ENCODE measurements around the gene UQCRQ.

DNA sequence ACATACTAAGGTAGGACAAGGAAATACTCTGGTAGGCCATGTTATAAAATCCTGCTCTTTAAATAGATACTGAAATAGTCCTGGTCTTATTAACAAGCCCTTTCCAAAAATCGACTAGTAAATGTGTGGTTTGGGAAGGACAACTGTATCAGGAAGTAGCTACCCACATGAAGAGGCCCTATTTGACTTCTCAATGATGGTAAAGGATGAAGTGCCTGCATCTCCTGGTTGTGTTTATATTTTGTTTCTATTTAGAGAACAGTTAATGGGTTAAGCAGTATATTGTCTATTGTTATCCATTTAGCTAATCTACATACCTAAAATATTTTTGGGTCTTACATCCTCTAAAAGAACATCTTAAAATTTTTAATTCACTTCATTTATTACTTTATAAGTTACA lies 12.7 kb upstream of the UQCRQ start:
- TF ChIP-seq POLR2A (IDR thresholded peaks at IDR 0.05; ENCODE audit: low read depth, low read length) (no peak), POLR2AphosphoS5 (IDR thresholded peaks at IDR 0.05; ENCODE audit: insufficient read depth, low read depth, low read length) (no peak), EZH2 (IDR thresholded peaks at IDR 0.05; ENCODE audit: borderline replicate concordance, low read depth, low read length, severe bottlenecking) (no peak), FOS (IDR thresholded peaks at IDR 0.05; ENCODE audit: borderline replicate concordance, insufficient read depth, low read length) (no peak), MAX (IDR thresholded peaks at IDR 0.05; ENCODE audit: insufficient read depth, insufficient read length) (no peak), GATA2 (IDR thresholded peaks at IDR 0.05; ENCODE audit: insufficient read depth, insufficient read length, low read depth, low read length) (no peak), JUN (IDR thresholded peaks at IDR 0.05; ENCODE audit: borderline replicate concordance, insufficient read depth, insufficient read length, low read depth) (no peak), MYC (IDR thresholded peaks at IDR 0.05; ENCODE audit: low read depth, low read length) (no peak)
- TF ChIP-seq, protein P1, sequence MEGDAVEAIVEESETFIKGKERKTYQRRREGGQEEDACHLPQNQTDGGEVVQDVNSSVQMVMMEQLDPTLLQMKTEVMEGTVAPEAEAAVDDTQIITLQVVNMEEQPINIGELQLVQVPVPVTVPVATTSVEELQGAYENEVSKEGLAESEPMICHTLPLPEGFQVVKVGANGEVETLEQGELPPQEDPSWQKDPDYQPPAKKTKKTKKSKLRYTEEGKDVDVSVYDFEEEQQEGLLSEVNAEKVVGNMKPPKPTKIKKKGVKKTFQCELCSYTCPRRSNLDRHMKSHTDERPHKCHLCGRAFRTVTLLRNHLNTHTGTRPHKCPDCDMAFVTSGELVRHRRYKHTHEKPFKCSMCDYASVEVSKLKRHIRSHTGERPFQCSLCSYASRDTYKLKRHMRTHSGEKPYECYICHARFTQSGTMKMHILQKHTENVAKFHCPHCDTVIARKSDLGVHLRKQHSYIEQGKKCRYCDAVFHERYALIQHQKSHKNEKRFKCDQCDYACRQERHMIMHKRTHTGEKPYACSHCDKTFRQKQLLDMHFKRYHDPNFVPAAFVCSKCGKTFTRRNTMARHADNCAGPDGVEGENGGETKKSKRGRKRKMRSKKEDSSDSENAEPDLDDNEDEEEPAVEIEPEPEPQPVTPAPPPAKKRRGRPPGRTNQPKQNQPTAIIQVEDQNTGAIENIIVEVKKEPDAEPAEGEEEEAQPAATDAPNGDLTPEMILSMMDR (IDR thresholded peaks at IDR 0.05; ENCODE audit: extremely low read depth in 1 of 2, insufficient read depth in 1 of 2, low read depth in 1 of 2, low read length in 2 of 2), result no peak
